GM10266 (cell line): ENCODE measurements around the gene PRG2.
"Not testable (repeated sequence)": the region's sequence is repeated elsewhere in the genome, so short reads cannot be mapped to it uniquely, and the experiment has no call there.

Experiments used
- DNase-seq: peaks from one replicate; pipeline ENCODE4 v3.0.0; 2012; ENCODE audit errors: extremely low spot score
- TF ChIP-seq, protein P1 (sequence below): IDR thresholded peaks from 2 replicates; pipeline ENCODE4 v1.5.1; 2012; ENCODE audit warnings: mild to moderate bottlenecking, low read depth; ENCODE audit not compliant: control insufficient read depth, insufficient read depth; ENCODE audit errors: missing control alignments

Gene PRG2

DNA sequence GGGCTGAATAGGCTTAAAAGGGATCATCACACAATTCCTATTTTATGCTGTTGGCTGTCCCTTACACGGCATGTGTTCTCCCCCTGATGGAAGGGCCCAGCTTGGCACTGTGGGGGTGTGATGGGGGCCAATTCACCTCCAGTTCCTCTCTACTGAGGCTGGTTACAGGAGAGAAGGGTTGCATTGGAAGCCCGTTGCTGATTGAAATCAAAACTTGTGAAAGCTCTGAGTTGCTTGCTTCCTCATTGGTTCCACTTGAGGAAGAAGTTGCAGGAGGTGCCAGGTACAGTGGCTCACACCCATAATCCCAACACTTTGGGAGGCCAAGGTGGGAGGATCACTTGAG is 13.3 kb upstream of the PRG2 start:
- TF ChIP-seq, protein P1, sequence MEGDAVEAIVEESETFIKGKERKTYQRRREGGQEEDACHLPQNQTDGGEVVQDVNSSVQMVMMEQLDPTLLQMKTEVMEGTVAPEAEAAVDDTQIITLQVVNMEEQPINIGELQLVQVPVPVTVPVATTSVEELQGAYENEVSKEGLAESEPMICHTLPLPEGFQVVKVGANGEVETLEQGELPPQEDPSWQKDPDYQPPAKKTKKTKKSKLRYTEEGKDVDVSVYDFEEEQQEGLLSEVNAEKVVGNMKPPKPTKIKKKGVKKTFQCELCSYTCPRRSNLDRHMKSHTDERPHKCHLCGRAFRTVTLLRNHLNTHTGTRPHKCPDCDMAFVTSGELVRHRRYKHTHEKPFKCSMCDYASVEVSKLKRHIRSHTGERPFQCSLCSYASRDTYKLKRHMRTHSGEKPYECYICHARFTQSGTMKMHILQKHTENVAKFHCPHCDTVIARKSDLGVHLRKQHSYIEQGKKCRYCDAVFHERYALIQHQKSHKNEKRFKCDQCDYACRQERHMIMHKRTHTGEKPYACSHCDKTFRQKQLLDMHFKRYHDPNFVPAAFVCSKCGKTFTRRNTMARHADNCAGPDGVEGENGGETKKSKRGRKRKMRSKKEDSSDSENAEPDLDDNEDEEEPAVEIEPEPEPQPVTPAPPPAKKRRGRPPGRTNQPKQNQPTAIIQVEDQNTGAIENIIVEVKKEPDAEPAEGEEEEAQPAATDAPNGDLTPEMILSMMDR = no peak
- no peak for DNase-seq

DNA sequence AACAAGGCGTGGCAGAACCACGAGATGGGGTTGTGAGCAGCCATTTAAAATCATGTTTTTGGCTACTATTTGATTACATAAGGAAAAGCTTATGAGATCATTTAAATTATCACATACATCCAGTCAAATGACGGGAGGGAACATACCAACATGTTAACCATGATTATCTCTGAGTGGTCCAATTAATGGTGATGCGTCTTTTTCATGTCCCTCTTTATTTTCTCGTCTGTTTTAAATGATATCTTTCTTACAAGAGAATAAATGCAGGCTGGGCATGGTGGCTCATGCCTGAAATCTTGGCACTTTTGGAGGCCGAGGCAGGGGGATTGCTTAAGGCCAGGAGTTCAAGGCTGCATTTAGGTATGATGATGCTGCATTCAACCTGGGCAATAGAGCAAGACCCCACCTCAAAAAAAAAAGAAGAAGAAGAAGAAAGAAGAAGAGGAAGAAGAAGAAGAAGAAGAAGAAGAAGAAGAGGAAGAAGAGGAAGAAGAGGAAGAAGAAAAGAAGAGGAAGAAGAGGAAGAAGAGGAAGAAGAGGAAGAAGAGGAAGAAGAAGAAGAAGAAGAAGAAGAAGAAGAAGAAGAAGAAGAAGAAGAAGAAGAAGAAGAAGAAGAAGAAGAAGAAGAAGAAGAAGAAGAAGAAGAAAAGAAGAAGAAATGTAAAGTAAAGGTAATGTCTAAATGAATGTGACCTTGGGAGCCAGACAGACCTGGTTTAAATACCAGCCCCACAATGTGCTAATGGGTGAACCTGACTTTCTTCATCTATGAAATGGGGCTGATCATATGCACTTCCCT is 12.8 kb upstream of the PRG2 start:
- DNase-seq = not testable (repeated sequence)

DNA sequence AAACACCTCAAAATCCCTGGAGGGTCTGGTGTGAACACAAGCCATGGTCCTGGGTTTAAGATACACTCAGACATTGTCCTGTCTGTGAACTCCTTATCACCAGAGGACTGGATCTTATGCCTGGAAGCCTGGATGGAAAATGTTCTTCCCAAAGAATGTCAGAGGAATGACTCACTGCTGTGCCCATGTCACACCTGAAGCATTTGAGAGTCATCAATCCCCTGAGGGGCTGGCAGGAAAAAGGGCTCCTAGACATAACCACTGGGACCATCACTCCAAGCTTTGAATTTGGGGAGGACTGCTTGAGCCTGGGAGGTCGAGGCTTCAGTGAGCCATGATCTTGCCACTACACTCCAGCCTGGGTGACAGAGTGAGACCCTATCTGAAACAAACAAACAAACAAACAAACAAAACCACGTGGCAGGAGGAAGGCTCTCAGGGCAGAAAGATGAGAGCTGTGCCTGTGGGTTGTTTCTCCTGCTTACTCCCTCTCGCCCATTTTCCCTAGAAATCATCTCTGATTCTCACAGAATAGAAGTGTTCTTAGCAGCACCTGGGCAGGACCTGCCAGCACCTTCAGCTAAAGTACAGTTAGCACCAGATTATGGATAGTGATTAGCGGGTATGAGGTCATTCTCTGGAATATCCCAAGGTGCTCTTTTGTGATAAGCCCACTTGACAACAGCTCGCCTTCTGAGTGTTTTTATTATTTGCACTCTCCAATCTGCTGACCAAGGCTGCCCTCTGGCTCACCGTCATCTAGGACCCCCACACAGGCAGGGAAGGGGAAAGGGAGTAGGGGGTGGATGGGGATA is 11.9 kb upstream of the PRG2 start:
- no peak for DNase-seq
- TF ChIP-seq, protein P1 = no peak

DNA sequence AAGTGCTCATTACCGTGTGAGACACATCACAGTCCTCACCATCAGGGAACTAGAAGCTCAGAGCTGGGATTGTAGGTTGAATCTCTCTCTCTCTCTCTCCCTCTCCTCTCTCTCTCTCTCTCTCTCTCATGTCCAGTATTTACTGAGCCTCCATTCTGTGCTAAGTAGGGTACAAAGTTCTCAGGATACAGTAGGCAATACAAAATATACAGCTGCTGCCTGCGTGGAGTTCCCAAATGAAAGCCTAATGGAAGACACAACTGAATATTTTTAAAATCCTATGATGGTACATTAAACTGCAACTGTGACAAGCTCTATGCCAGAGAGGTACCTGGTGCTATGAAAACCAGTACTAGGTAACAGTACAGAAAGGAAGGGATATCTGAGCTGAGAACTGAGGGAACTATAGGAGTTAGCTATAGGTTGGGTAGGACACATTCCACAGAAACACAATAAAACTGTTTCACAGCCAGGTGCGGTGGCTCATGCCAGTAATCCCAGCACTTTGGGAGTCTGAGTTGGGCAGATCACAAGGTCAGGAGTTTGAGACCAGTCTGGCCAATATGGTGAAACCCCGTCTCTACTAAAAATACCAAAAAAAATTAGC is 9.6 kb upstream of the PRG2 start:
- DNase-seq = no peak
- TF ChIP-seq, protein P1 = no peak

DNA sequence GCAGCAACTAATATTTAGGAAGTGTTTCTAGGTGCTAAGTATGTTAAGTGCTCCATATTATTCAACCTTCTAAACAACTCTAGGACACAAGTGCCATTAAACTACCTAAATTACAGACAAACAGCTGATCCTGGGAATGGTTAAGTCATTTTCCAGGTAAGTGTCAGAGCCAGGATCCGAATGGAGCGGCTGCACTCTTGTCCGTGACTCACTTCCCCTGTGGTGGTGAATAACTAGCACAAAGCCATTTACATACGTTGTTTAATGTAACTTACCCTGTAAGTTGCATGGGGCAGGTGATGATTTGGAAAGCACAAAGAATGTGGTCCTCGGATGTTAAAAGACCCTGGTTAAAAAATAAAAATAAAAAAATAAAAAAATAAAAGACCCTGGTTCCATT is 8.8 kb upstream of the PRG2 start:
- DNase-seq = no peak
- TF ChIP-seq, protein P1 = no peak

DNA sequence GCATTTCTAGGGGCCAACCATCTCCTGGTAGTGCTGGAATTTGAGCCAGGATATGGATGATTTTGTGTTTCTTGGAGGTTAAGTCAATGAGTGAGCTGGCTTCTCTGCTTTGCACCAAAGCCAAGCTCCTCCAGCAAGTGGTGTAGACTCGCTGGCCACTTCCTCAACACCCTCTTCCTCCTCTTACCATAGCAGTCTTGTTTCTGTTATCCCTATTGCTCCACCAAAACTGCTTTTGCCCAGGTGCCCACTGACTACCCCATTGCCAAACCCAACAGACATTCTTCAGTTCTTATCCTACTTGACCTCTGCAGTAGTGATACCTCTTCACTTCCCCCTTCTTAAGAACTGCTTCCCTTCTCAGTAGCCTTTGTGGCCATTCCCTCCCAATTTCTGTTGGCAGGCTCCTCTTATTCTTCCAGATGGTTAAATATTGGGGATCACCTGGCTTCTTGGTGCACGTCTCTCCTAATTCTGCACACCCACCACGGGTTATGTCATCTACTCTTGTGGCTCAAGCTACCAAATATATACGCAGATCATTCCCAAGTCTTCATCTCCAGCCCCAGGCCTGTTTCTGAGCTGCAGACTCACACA is 7.0 kb upstream of the PRG2 start:
- DNase-seq = no peak
- TF ChIP-seq, protein P1 = no peak

DNA sequence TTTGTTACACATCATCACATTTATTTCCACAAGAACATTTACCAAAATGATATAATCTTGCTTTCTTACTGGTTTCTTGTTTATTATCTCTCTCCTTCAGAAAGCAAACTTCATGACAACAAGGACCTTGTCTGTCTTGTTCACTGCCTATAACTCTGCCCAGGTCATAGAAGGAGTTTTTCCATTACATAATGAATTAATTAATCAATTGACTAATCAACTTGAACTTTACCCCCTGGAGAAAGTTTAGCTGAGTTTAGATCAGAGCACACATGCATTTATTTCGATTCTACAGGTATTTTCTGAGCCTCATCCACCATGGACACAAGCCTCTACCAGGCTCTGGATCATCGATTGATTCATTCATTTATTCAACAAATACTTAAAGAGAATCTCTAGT is 6.3 kb upstream of the PRG2 start:
- no peak for DNase-seq
- TF ChIP-seq, protein P1 = no peak
